ENCODE results near the gene SLC35G6. TPM values are rescaled to one million over a fixed set of nuclear protein-coding genes. Genes with fewer than 3 reads are reported as not detected.

SLC35G6 gene
- total RNA-seq, 3 donors from 2014 or later (not counting 1 experiment from before 2014, with no cell fraction given) = not detected

GRCh38 chr17:7483255-7484066 lies 2.2 kb downstream of the SLC35G6 start:
- no peaks in the 10 kb centered on the region for H3K36me3 ChIP-seq (ENCODE audit: control insufficient read depth, insufficient read depth, low read length)
- peak overlapping the region; percentile 81 for H3K4me3 ChIP-seq (ENCODE audit: low read length)
- Mint-ChIP-seq H3K27me3 (ENCODE audit: low read depth in 2 of 2) (no peaks in the 10 kb centered on the region), H3K4me3 (peak overlapping the region; percentile 100), H3K4me1 (peaks cover 68 to 81% of the 10 kb centered on the region in 2 donors), H3K9me3 (no peaks in the 10 kb centered on the region), H3K27ac (peak overlapping the region; percentile 100), H3K36me3 (no peaks in the 10 kb centered on the region)
- no peaks in the 10 kb centered on the region for H3K27me3 ChIP-seq (ENCODE audit: control insufficient read depth, insufficient read depth, low read length)
- TF ChIP-seq CTCF (IDR thresholded peaks at IDR 0.05) = no peak
- peak overlapping the region; percentile 96 for H3K27ac ChIP-seq (ENCODE audit: low read length)
- peaks cover 53% of the 10 kb centered on the region for H3K4me1 ChIP-seq (ENCODE audit: control insufficient read depth, insufficient read depth, low read length)
- DNase-seq (peak; percentile 92 to 97), ATAC-seq (peak; percentile 56 to 76 (median 60))
- under 1% methylated on average over 31 of the region's 38 CpGs for WGBS (ENCODE audit: insufficient coverage)
- no peaks in the 10 kb centered on the region for H3K9me3 ChIP-seq (ENCODE audit: control insufficient read depth, insufficient read depth, low read length)
- intact Hi-C loops (cut with micrococcal nuclease) = loop anchor here (1.0 to 5.0 kb wide), 8 partner anchors 27 to 359 kb away; partner anchors contain the start of genes CTDNEP1, EIF5A, ELP5 and SENP3

- peaks cover 50% of the 10 kb centered on the region for H3K4me1 ChIP-seq (ENCODE audit: control insufficient read depth, insufficient read depth, low read length)
- TF ChIP-seq CTCF (IDR thresholded peaks at IDR 0.05) = no peak
Observed at GRCh38 chr17:7484067-7484918, 3.0 kb downstream of the SLC35G6 start, which contains the start of gene POLR2A. POLR2A (plus strand) TSS chr17:7484366.

GRCh38 chr17:7484919-7485377 lies 3.7 kb downstream of the SLC35G6 start:
- H3K4me1 ChIP-seq (ENCODE audit: control insufficient read depth, insufficient read depth, low read length) = peaks cover 51% of the 10 kb centered on the region
- H3K27me3 Mint-ChIP-seq (ENCODE audit: low read depth in 2 of 2) = no peaks in the 10 kb centered on the region
- H3K27ac Mint-ChIP-seq = peak overlapping the region; percentile 100
- WGBS (ENCODE audit: insufficient coverage) = 0% methylated on average over 19 of the region's 19 CpGs
- ATAC-seq = no peak
- no peaks in the 10 kb centered on the region for H3K9me3 ChIP-seq (ENCODE audit: control insufficient read depth, insufficient read depth, low read length)
- H3K4me1 Mint-ChIP-seq = peaks cover 72 to 83% of the 10 kb centered on the region in 2 donors
- H3K4me3 ChIP-seq (ENCODE audit: low read length) = peak overlapping the region; percentile 64
- peak overlapping the region; percentile 52 for H3K27ac ChIP-seq (ENCODE audit: low read length)
- no peaks in the 10 kb centered on the region for H3K36me3 Mint-ChIP-seq
- no peaks in the 10 kb centered on the region for H3K36me3 ChIP-seq (ENCODE audit: control insufficient read depth, insufficient read depth, low read length)
- DNase-seq = no peak
- no peaks in the 10 kb centered on the region for H3K9me3 Mint-ChIP-seq
- intact Hi-C loops (cut with micrococcal nuclease) = loop anchor here (1.0 to 5.0 kb wide), 8 partner anchors 29 to 357 kb away; partner anchors contain the start of genes CTDNEP1, EIF5A, ELP5 and SENP3
- peak overlapping the region; percentile 100 for H3K4me3 Mint-ChIP-seq
- no peaks in the 10 kb centered on the region for H3K27me3 ChIP-seq (ENCODE audit: control insufficient read depth, insufficient read depth, low read length)
- TF ChIP-seq CTCF (IDR thresholded peaks at IDR 0.05) = no peak

More at GRCh38 chr17:7484067-7484918, 3.0 kb downstream of the SLC35G6 start, which contains the start of gene POLR2A:
- H3K4me1 Mint-ChIP-seq = peaks cover 72 to 84% of the 10 kb centered on the region in 2 donors
- intact Hi-C loops (cut with micrococcal nuclease) = loop anchor here (1.0 to 5.0 kb wide), 8 partner anchors 28 to 358 kb away; partner anchors contain the start of genes CTDNEP1, EIF5A, ELP5 and SENP3
- H3K27ac ChIP-seq (ENCODE audit: low read length) = peak within 1 kb of the TSS; percentile 96
- peak; percentile 63 to 83 (median 66) for ATAC-seq
- WGBS (ENCODE audit: insufficient coverage) = 0% methylated on average over 55 of the region's 64 CpGs
- H3K4me3 Mint-ChIP-seq = peak within 1 kb of the TSS; percentile 100
- peak; percentile 99 for DNase-seq
- H3K9me3 ChIP-seq (ENCODE audit: control insufficient read depth, insufficient read depth, low read length) = no peaks in the 10 kb centered on the region
- no peaks in the 10 kb centered on the region for H3K27me3 Mint-ChIP-seq (ENCODE audit: low read depth in 2 of 2)
- no peaks in the 10 kb centered on the region for H3K9me3 Mint-ChIP-seq
- H3K4me3 ChIP-seq (ENCODE audit: low read length) = peak within 1 kb of the TSS; percentile 81
- H3K36me3 Mint-ChIP-seq = no peaks in the 10 kb centered on the region
- no peaks in the 10 kb centered on the region for H3K27me3 ChIP-seq (ENCODE audit: control insufficient read depth, insufficient read depth, low read length)
- H3K27ac Mint-ChIP-seq = peak within 1 kb of the TSS; percentile 100
- no peaks in the 10 kb centered on the region for H3K36me3 ChIP-seq (ENCODE audit: control insufficient read depth, insufficient read depth, low read length)
